GM10248 (cell line): Measurements from ENCODE around the gene TROAP.

Source experiments
- CTCF ChIA-PET: fragments of 300-600 bp; sonication (Branson Sonifier 250); formaldehyde crosslinking; extraction: SDS; loops from one replicate; lab custom pipeline; 2021; ENCODE audit warnings: antibody characterized with exemption; lab: Yijun Ruan, JAX
- POLR2A ChIA-PET: fragments of 350-650 bp; sonication (Branson Sonifier 250); formaldehyde crosslinking; extraction: SDS; loops from one replicate; lab custom pipeline; 2020; ENCODE audit warnings: antibody characterized with exemption; lab: Yijun Ruan, JAX
- DNase-seq: peaks from one replicate; pipeline ENCODE4 v3.0.0; 2012; ENCODE audit errors: extremely low spot score
- CTCF ChIP-seq: IDR thresholded peaks from 2 replicates; pipeline ENCODE4 v1.5.1; 2012; ENCODE audit warnings: mild to moderate bottlenecking, low read depth; ENCODE audit errors: extremely low read depth, missing control alignments, control extremely low read depth

The TROAP gene

GRCh38 chr12:49345051-49345824, 22.2 kb downstream of the TROAP start:
- ChIA-PET CTCF (interaction anchor here (2.8 to 9.6 kb wide), 5 partner anchors 8 to 232 kb away, joined by 16 to 239 read pairs (median 88); partner anchors contain the start of genes C1QL4 and PRPH), POLR2A (no interaction called here)

GRCh38 chr12:49345825-49346658, 23.0 kb downstream of the TROAP start:
- ChIA-PET CTCF (interaction anchor here (1.0 to 9.6 kb wide), 16 partner anchors 8 to 231 kb away, joined by 3 to 239 read pairs (median 16); partner anchors contain the start of genes C1QL4, PRPH, SPATS2 and TROAP), POLR2A (interaction anchor here (0.9 kb wide), 1 partner anchor 79 kb away, joined by 3 read pairs; no protein-coding TSS in a partner anchor)
- TF ChIP-seq CTCF: no peak
- peak; percentile 37 for DNase-seq

More at GRCh38 chr12:49345051-49345824, 22.2 kb downstream of the TROAP start:
- no peak for TF ChIP-seq CTCF
- DNase-seq: peak; percentile 72

- TF ChIP-seq CTCF: no peak
- POLR2A ChIA-PET: interaction anchor here (0.9 kb wide), 1 partner anchor 79 kb away, joined by 3 read pairs; no protein-coding TSS in a partner anchor
Measured at GRCh38 chr12:49346659-49347310, 23.7 kb downstream of the TROAP start, which contains the start of gene DNAJC22. DNAJC22 (plus strand) TSS chr12:49346888; CDS start chr12:49348873, 1,985 bp downstream.

GRCh38 chr12:49347311-49348193, 24.5 kb downstream of the TROAP start:
- peak; percentile 90 for DNase-seq
- ChIA-PET POLR2A (interaction anchor here (0.6 to 1.0 kb wide), 2 partner anchors 19 to 82 kb away, joined by 3 to 5 read pairs; partner anchors contain the start of gene SPATS2), CTCF (interaction anchor here (0.6 to 9.6 kb wide), 68 partner anchors 10 to 410 kb away, joined by 3 to 239 read pairs (median 4); partner anchors contain the start of genes C1QL4, KCNH3, PRPH and SPATS2)
- TF ChIP-seq CTCF: peak; percentile 95

More at GRCh38 chr12:49346659-49347310, 23.7 kb downstream of the TROAP start, which contains the start of gene DNAJC22:
- peak; percentile 71 for DNase-seq
- CTCF ChIA-PET: interaction anchor here (0.7 to 9.6 kb wide), 37 partner anchors 9 to 411 kb away, joined by 3 to 239 read pairs (median 7); partner anchors contain the start of genes C1QL4, KCNH3, PRPH and SPATS2

- ChIA-PET POLR2A (interaction anchor here (1.1 kb wide), 1 partner anchor 187 kb away, joined by 3 read pairs; no protein-coding TSS in a partner anchor), CTCF (interaction anchor here (0.7 to 9.6 kb wide), 10 partner anchors 10 to 233 kb away, joined by 3 to 239 read pairs (median 18); partner anchors contain the start of genes PRPH and SPATS2)
- TF ChIP-seq CTCF: no peak
- no peak for DNase-seq
Measured at GRCh38 chr12:49348781-49349180, 25.7 kb downstream of the TROAP start.
